Kidney (tissue), 14 donors: ENCODE results near the gene GRIK3. TPM values are rescaled to one million over a fixed set of nuclear protein-coding genes. Genes with fewer than 3 reads are reported as not detected.

Experiments
- DNase-seq, 5 donors: peaks; one replicate each; pipeline ENCODE4 v3.0.0-alpha.2; 2013 to 2020
- FAIRE-seq: peaks from 2 replicates; lab custom pipeline; 2012; peaks lifted over from hg19 to GRCh38; lab: Jason Lieb, UNC
- H3K27ac ChIP-seq, 2 donors: one replicate each; pipeline ENCODE4 v1.7.0; 2013; ENCODE audit warnings: low read depth in 2 of 2, low read length in 2 of 2, inconsistent platforms in 1 of 2
- H3K27me3 ChIP-seq: one replicate; pipeline ENCODE4 v1.7.1; 2013; ENCODE audit warnings: low read length, inconsistent platforms; ENCODE audit not compliant: control insufficient read depth, insufficient read depth
- H3K36me3 ChIP-seq, 3 donors: one replicate each; pipeline versions ENCODE4 v1.7.0 to v1.7.1; 2013; ENCODE audit warnings: low read length in 3 of 3, control low read depth in 1 of 3, inconsistent platforms in 1 of 3; ENCODE audit not compliant: insufficient read depth in 3 of 3, control insufficient read depth in 2 of 3
- H3K4me1 ChIP-seq, 3 donors: one replicate each; pipeline versions ENCODE4 v1.7.0 to v1.7.1; 2013; ENCODE audit warnings: low read length in 3 of 3, inconsistent platforms in 1 of 3, low read depth in 1 of 3; ENCODE audit not compliant: control insufficient read depth in 2 of 3, insufficient read depth in 2 of 3
- H3K4me3 ChIP-seq, 3 donors: one replicate each; pipeline versions ENCODE4 v1.7.0 to v1.8.1; 2013; ENCODE audit warnings: low read length in 3 of 3, control low read depth in 1 of 3, inconsistent platforms in 1 of 3
- H3K9ac ChIP-seq, 3 donors: one replicate each; pipeline versions ENCODE4 v1.7.0 to v1.7.1; 2013; ENCODE audit warnings: low read length in 3 of 3, control low read depth in 1 of 3, inconsistent platforms in 1 of 3
- H3K9me3 ChIP-seq, 3 donors: one replicate each; pipeline versions ENCODE4 v1.7.0 to v1.7.1; 2013; ENCODE audit warnings: low read length in 3 of 3, control low read depth in 1 of 3, inconsistent platforms in 1 of 3; ENCODE audit not compliant: control insufficient read depth in 2 of 3, insufficient read depth in 1 of 3
- intact Hi-C: fragments of 100-400 bp; cut with DNase I; formaldehyde crosslinking; loops from one replicate; pipeline ENCODE4 v1.11.1; 2022
- polyA plus RNA-seq: library from polyadenylated mRNA; stranded (reverse); fragments of 350-450 nt; fragmentation: Illumina TruSeq; extraction: RNeasy Lipid Tissue Mini Kit (QIAGEN cat#74804); gene quantifications from one replicate; pipeline ENCODE4 v1.2.3, GENCODE V29; 2014; ENCODE audit warnings: low read depth, low replicate concordance; ENCODE audit not compliant: insufficient read depth
- total RNA-seq: library from RNA; stranded (reverse); fragmentation: NEBNext Ultra II Directional; extraction: Animal tissue kit (Norgen Biotek cat#: 25700); gene quantifications from one replicate; pipeline ENCODE4 v1.2.1, GENCODE V29; 2021
- TF ChIP-seq, protein P1 (sequence below): IDR thresholded peaks from 3 replicates; pipeline ENCODE4 v1.5.1; 2012; ENCODE audit warnings: mild to moderate bottlenecking, moderate library complexity, borderline replicate concordance; ENCODE audit not compliant: insufficient read depth; ENCODE audit errors: extremely low read depth
- donor health status: control.
- donor health status: control.
- donor health status: control.
- donor health status: control.
- donor health status: control.
- donor health status: DM: yes; HTN: yes; CAD: no.
- donor health status: Normal renal cell carcinoma (clear cell type).

The GRIK3 gene
- total and polyA plus RNA-seq, 2 donors from 2014 or later, result 0.06 to 0.38 TPM

DNA sequence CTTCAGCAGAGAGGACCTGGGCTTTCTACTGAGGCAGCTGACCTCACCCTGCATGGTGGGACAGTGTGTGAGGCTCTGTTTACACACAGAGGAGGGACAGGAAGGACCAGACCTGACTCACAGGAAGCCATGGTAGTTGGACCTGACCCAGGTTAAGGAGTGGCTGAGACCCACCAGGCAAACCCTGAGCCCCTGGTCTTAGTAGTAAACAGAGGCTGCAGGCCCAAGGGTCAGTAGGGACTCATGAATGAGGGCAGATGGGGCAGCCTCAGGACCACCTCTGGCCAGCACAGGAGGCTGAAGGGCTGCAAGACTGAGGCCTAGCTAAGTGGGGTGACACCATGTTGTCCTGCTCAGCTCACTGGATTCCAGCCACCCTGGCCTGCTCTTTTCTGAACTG is 273.2 kb downstream of the GRIK3 start:
- no peaks in the 10 kb centered on the region for H3K4me1 ChIP-seq
- no peaks in the 10 kb centered on the region for H3K36me3 ChIP-seq
- no peak for FAIRE-seq
- H3K27me3 ChIP-seq, result no peaks in the 10 kb centered on the region
- TF ChIP-seq, protein P1, sequence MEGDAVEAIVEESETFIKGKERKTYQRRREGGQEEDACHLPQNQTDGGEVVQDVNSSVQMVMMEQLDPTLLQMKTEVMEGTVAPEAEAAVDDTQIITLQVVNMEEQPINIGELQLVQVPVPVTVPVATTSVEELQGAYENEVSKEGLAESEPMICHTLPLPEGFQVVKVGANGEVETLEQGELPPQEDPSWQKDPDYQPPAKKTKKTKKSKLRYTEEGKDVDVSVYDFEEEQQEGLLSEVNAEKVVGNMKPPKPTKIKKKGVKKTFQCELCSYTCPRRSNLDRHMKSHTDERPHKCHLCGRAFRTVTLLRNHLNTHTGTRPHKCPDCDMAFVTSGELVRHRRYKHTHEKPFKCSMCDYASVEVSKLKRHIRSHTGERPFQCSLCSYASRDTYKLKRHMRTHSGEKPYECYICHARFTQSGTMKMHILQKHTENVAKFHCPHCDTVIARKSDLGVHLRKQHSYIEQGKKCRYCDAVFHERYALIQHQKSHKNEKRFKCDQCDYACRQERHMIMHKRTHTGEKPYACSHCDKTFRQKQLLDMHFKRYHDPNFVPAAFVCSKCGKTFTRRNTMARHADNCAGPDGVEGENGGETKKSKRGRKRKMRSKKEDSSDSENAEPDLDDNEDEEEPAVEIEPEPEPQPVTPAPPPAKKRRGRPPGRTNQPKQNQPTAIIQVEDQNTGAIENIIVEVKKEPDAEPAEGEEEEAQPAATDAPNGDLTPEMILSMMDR, result no peak
- H3K9ac ChIP-seq, result no peak overlapping the region
- no peak overlapping the region for H3K27ac ChIP-seq
- no peak overlapping the region for H3K4me3 ChIP-seq
- DNase-seq, result no peak
- intact Hi-C loops, result no loop called here
- H3K9me3 ChIP-seq, result peaks cover 0 to 7% (median 0%) of the 10 kb centered on the region in 3 donors

DNA sequence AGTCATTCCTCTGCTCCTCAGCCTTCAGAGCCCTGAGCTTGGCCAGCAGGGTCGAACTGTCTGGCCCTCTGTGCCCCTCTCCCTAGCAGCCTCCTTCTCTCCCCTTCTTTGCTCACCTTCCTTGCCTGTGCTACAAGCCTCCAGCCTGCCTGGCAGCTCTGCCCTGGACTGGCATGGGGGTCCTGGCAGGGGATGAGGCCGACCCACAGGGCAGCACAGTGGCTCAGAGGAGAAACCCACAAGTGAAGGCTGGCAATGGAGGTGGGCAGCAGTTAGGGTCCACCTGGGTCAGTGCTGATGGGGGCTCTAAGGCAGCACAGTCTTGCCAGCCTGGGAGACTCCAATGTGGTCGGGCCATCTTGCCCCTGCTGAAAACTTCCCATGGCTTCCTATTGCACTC is 274.2 kb downstream of the GRIK3 start:
- no peak for DNase-seq
- no peaks in the 10 kb centered on the region for H3K36me3 ChIP-seq
- no peak for FAIRE-seq
- H3K27me3 ChIP-seq, result no peaks in the 10 kb centered on the region
- intact Hi-C loops, result no loop called here
- no peaks in the 10 kb centered on the region for H3K4me1 ChIP-seq
- no peak overlapping the region for H3K9ac ChIP-seq
- H3K27ac ChIP-seq, result no peak overlapping the region
- H3K4me3 ChIP-seq, result no peak overlapping the region
- TF ChIP-seq, protein P1, result no peak
- H3K9me3 ChIP-seq, result peaks cover 0 to 7% (median 0%) of the 10 kb centered on the region in 3 donors

DNA sequence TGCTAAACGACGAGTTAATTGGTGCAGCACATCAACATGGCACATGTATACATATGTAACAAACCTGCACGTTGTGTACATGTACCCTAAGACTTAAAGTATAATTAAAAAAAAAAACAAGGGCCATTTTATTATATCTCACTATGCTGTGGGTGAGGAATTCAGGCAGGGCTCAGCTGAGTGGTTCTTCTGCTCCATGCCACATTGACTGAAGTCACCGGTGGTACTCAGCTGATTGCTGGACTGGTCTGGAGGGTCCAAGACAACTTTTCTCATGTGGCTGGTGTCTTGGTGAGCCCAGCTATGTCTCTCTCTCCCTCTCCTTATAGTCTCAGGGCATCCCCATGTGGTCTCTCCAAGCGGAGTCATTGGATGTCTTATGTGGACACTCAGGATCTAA is 275.0 kb downstream of the GRIK3 start:
- Histone ChIP-seq H3K27me3 (no peaks in the 10 kb centered on the region), H3K27ac (no peak overlapping the region)
- no peak for FAIRE-seq

More for the DNA sequence above, 275.0 kb downstream of the GRIK3 start:
- H3K4me3 ChIP-seq, result no peak overlapping the region
- no peaks in the 10 kb centered on the region for H3K36me3 ChIP-seq
- intact Hi-C loops, result no loop called here
- no peaks in the 10 kb centered on the region for H3K4me1 ChIP-seq
- no peak overlapping the region for H3K9ac ChIP-seq
- DNase-seq, result no peak
- TF ChIP-seq, protein P1, result no peak
- H3K9me3 ChIP-seq, result peaks cover 0 to 7% (median 0%) of the 10 kb centered on the region in 3 donors
